Left cardiac atrium (tissue), 4 donors: ENCODE measurements around the gene FAM237B. TPM values are rescaled to one million over a fixed set of nuclear protein-coding genes. Genes with fewer than 3 reads are reported as not detected.
A peak's percentile ranks its signal among the peaks of the same experiment; 100 is the strongest.
"Not testable (repeated sequence)": the region's sequence is repeated elsewhere in the genome, so short reads cannot be mapped to it uniquely, and the experiment has no call there.

Source experiments
- ATAC-seq, 2 donors: fragments of 200-7000 bp; cut with Tn5 transposase; one replicate each; pipeline ENCODE4 v1.9.1; 2020; ENCODE audit warnings: mild to moderate bottlenecking in 2 of 2, moderate library complexity in 2 of 2
- DNase-seq: peaks from one replicate; pipeline ENCODE4 v3.0.0-alpha.2; 2020
- intact Hi-C, 2 donors: fragments of 100-400 bp; cut with DNase I; formaldehyde crosslinking; loops; one replicate each; pipeline versions ENCODE4 v1.14.1 to v1.15.1; 2022 to 2023
- long read RNA-seq: library from polyadenylated mRNA; unstranded; transcript quantifications from one replicate; pipeline ENCODE4 v2.0.0, GENCODE V29; 2021
- total RNA-seq, 2 donors: library from RNA; stranded (reverse); fragmentation: NEBNext Ultra II Directional; extraction: Animal tissue kit (Norgen Biotek cat#: 25700); gene quantifications; one replicate each; pipeline ENCODE4 v1.2.1, GENCODE V29; 2021
- donor health status: DM: no; HTN: yes; CAD: no.
- donor health status: DM: no; HTN: yes; CAD: no; lungs with severe emphysema.
- donor health status: DM: yes; HTN: yes; CAD: no.
- donor health status: Dilated cardiomyopathy.

FAM237B gene
- total RNA-seq, result not detected
- long read RNA-seq, result 0 reads

GRCh38 chr7:90320801-90321494 is at the start of gene FAM237B:
FAM237B (minus strand) TSS chr7:90321304; CDS start chr7:90319748, 1,556 bp downstream.
- ATAC-seq (peak; percentile 53 to 68), DNase-seq (no peak)
- intact Hi-C loops, result no loop called here

DNA sequence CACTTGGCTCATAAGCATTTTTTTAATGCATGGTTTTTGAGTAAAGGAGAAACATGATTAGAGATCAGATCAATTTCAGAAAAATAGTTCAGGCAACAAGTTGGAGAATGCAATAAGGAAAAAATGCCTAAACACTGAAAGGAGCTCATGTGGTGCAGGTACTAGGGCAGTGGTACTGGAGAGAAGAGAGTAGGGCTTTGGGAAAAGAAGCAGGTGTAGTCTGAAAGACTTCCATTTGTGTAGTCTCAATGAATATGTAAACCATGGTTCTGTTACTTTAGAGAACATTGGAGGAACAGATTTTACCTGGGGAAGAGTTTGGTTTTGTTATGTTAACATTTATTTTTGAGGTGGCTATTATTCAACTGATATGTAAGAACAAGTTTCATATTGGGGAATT is 30.9 kb upstream of the FAM237B start:
- no peak for DNase-seq
- no peak for ATAC-seq
- intact Hi-C loops, result no loop called here

GRCh38 chr7:90350032-90350431 is 28.9 kb upstream of the FAM237B start:
- ATAC-seq, DNase-seq, intact Hi-C loops: not testable (repeated sequence)

DNA sequence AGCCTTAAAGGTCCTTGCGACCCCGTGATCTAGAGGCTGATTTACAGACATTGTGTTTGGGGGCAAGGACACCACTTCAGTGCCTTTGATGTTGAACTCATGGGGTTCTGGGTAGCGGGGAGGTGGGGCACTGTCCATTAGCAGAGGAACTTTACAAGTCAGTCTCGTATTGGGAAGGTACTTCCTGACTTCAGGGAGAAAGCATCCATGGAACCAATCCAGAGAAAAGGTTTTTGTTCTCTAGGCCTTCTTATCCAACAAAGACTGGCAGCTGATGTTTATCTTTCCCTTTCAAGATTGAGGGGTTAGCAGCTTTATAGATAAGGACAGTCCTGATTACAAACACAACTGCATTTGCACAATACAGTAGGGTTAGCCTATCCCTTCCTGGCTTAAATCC is 28.2 kb upstream of the FAM237B start:
- intact Hi-C loops, result loop anchor here (5.0 to 10.0 kb wide), 3 partner anchors 45 to 73 kb away; partner anchors contain the start of gene CLDN12 (in 1 of the 2)
- ATAC-seq, result no peak
- no peak for DNase-seq

GRCh38 chr7:90347759-90348158 is 26.7 kb upstream of the FAM237B start:
- no peak for DNase-seq
- intact Hi-C loops, result loop anchor here (5.0 to 10.0 kb wide), 3 partner anchors 47 to 75 kb away; partner anchors contain the start of gene CLDN12 (in 1 of the 2)
- ATAC-seq, result no peak

DNA sequence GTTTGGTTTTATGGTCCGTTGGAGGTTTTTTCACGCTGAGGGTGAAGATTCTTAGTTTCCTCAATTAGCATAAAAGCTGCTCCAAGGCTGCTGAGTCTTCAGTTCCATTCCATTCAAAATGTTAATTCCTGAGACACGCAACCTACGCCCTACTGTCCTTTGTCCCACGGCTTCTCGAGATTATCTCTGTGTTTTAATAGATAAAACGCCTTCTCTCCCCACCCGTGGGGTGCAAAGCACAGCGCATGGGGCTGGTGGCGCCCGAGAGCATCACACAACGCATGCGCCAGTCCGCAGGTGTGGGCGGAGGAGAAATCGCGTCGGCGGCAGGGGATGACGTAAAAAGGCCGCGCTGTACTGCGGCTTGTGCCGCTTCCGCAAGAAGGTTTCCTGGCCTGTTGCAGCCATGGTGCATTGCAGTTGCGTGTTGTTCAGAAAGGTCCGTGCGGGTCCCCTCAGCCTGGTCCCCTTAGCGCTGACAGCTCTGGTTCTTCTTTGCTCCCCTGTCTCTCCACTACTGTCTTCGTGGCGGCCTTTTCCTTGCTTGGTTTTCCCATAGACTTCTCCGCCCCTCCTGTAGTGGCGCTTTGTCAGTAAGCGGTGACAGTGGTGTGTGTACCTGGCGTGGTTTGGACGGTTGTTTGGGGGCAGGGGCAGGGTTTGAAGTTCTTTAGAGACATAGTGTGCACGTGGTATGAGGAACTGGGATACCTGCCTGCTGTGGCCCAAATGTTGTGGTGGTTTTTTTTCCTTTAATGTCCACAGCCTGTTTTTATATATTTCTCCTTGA is 25.4 kb upstream of the FAM237B start, which contains the start of gene GTPBP10:
Gene GTPBP10 (plus strand): TSS at position 381 of the 790 bp plus-strand sequence. CDS start 26 bp downstream, at position 407.
- intact Hi-C loops, result loop anchor here (5.0 to 10.0 kb wide), 3 partner anchors 48 to 76 kb away; partner anchors contain the start of gene CLDN12 (in 1 of the 2)
- ATAC-seq (peak; percentile 100), DNase-seq (peak; percentile 96)

- no peak for DNase-seq
- peak; percentile 54 to 70 for ATAC-seq
- intact Hi-C loops, result loop anchor here (5.0 to 10.0 kb wide), 3 partner anchors 49 to 77 kb away; partner anchors contain the start of gene CLDN12 (in 1 of the 2)
These were observed 24.7 kb upstream of the FAM237B start for GRCh38 chr7:90345595-90346335.

DNA sequence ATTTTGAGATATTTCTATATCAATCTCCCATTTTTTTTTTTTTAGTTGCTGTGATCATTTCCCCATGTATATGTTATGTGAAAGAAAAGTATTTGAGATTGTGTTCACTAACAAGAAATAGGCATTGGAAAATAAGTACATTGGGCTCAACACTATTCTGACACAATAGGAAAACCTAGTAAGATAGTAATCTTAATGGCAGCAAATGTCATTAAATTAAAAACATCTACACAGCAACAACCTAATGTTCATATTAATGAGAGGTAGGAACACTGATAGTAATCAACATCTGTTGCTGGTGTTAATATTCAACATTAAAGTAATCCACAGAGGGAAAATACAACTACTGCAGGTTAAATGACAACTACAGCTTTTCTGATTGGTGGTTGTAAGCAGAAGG is 23.9 kb upstream of the FAM237B start:
- DNase-seq (no peak), ATAC-seq (no peak)
- intact Hi-C loops, result loop anchor here (5.0 to 10.0 kb wide), 3 partner anchors 50 to 77 kb away; partner anchors contain the start of gene CLDN12 (in 1 of the 2)

DNA sequence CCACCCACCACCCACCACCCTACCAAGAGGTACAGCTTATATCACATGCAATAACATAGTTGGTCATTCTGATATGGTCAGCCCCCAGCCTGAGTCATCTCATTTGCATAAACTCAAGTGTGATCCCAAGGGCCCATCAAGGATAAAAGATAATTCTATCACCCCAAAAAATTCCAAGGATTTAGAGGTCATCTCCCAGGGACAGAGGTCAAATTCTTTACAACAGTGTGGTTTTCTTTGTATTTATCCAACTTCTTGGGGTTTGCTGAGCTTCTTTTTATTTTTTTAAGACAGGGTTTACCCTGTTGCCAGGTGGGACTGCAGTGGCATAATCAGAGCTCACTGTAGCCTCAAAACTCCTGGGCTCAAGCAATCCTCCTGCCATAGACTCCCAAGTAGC is 16.0 kb upstream of the FAM237B start:
- ATAC-seq (no peak), DNase-seq (no peak)
- intact Hi-C loops, result no loop called here

DNA sequence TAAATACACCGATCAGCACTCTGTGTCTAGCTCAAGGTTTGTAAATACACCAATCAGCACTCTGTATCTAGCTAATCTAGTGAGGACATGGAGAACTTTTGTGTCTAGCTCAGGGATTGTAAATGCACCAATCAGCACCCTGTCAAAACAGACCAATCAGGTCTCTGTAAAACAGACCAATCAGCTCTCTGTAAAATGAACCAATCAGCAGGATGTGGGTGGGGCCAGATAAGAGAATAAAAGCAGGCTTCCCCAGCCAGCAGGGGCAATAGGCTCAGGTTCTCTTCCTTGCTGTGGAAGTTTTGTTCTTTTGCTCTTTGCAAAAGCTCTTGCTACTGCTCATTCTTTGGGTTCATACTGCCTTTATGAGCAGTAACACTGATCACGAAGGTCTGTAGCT is 13.8 kb upstream of the FAM237B start:
- DNase-seq, intact Hi-C loops, ATAC-seq: not testable (repeated sequence)

- ATAC-seq (no peak), DNase-seq (no peak)
- intact Hi-C loops, result no loop called here
These were observed 13.2 kb upstream of the FAM237B start for GRCh38 chr7:90334193-90334843.

DNA sequence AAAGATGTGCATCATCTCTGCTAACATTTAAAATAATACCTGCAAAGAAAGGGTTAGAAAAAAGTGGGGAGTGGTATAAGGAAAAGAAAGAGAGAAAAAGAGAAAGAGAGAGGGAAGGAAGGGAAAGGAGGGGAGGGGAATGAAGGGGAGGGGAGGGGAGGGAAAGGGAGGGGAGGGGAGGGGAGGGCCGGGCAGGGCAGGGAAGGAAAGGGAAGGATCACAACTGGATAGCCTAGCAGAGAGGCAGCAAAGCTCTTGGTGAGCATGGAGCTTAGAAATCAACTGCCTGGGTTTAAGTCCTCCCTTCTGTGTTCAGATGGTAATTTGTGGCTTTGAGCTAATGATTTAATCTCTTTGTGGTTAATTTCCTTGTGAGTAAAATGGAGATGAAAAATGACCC is 5.4 kb upstream of the FAM237B start:
- ATAC-seq (no peak), DNase-seq (no peak)
- intact Hi-C loops, result no loop called here

GRCh38 chr7:90322837-90323236 is 1.7 kb upstream of the FAM237B start:
- ATAC-seq (no peak), DNase-seq (no peak)
- intact Hi-C loops, result no loop called here

GRCh38 chr7:90320418-90320800 is 695 bp downstream of the FAM237B start:
- no peak for ATAC-seq

DNA sequence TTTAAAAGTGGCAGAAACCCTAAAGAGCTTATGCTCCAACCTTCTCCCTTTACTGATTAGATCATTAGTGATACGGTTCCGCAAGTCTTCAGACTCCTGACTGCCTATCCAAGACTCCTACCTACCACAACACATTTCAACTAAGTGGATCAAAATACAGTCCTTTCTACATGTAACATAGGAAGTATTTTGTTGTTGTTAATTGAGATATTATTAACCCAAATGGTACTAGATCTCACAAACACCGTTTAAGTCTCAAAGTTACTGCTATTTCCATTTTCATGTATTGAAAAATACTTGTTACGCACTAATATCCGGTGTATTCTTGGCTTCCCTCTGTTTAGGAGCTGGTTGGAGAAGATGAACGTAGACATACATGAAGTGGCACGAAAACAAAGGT is 1.1 kb downstream of the FAM237B start:
- ATAC-seq, result no peak
- intact Hi-C loops, result no loop called here
- DNase-seq, result no peak

More at GRCh38 chr7:90320418-90320800, 695 bp downstream of the FAM237B start:
- no peak for DNase-seq
- intact Hi-C loops, result no loop called here

DNA sequence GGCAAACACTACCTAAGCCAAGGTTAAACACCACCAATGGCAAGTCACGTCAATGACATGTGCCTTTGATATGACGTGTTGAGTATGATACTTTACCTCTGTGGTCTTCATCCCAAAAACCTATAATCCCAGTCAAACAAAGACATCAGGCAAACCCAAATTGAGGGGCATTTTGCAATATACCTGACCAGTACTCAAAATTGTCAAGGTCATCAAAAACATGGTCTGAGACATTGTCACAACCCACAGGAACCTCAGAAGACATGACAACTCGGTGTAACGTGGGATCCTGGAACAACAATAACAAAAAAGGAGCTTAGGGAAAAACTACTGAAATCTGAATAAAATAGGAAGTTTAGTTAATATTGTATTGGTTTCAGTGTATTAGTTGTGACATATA is 7.2 kb downstream of the FAM237B start:
- DNase-seq, result no peak
- no peak for ATAC-seq
- intact Hi-C loops, result loop anchor here in 1 of 2 donors (10.0 kb wide), 1 partner anchor 111 kb away; no protein-coding TSS in a partner anchor

GRCh38 chr7:90312745-90313144 is 8.4 kb downstream of the FAM237B start:
- intact Hi-C loops, result loop anchor here in 1 of 2 donors (10.0 kb wide), 1 partner anchor 112 kb away; no protein-coding TSS in a partner anchor
- DNase-seq (no peak), ATAC-seq (no peak)

GRCh38 chr7:90311175-90311574 is 9.9 kb downstream of the FAM237B start:
- DNase-seq (no peak), ATAC-seq (no peak)
- intact Hi-C loops, result loop anchor here in 1 of 2 donors (10.0 kb wide), 1 partner anchor 114 kb away; no protein-coding TSS in a partner anchor
